GM23248 (cell line): ENCODE results near the gene NEBL. TPM values are rescaled to one million over a fixed set of nuclear protein-coding genes. Genes with fewer than 3 reads are reported as not detected.
A peak's percentile ranks its signal among the peaks of the same experiment; 100 is the strongest.

ENCODE experiments used
- DNase-seq: peaks from one replicate; pipeline ENCODE4 v3.0.0-alpha.2; 2015
- H2AFZ ChIP-seq: fragments of 200-600 bp; sonication (generic); 2 replicates; pipeline ENCODE4 v1.6.1; 2016; ENCODE audit warnings: antibody characterized with exemption
- H3F3A ChIP-seq: fragments of 200-600 bp; sonication (generic); 2 replicates; pipeline ENCODE4 v1.6.1; 2016; ENCODE audit warnings: mild to moderate bottlenecking, antibody characterized with exemption, mixed run types; ENCODE audit not compliant: insufficient read depth
- H3K27ac ChIP-seq: fragments of 200-600 bp; sonication (generic); 2 replicates; pipeline ENCODE4 v1.5.1; 2016; ENCODE audit warnings: mild to moderate bottlenecking
- H3K27me3 ChIP-seq: fragments of 200-600 bp; sonication (generic); replicated peaks from 2 replicates; pipeline ENCODE4 v1.6.1; 2016; ENCODE audit warnings: mild to moderate bottlenecking; ENCODE audit not compliant: insufficient read depth
- H3K36me3 ChIP-seq: fragments of 200-600 bp; sonication (generic); 2 replicates; pipeline ENCODE4 v1.6.1; 2016; ENCODE audit warnings: low read depth, mild to moderate bottlenecking
- H3K4me1 ChIP-seq: fragments of 200-600 bp; sonication (generic); 2 replicates; pipeline ENCODE4 v1.6.1; 2016; ENCODE audit warnings: mild to moderate bottlenecking; ENCODE audit not compliant: insufficient read depth
- H3K4me2 ChIP-seq: fragments of 200-600 bp; sonication (generic); one replicate; pipeline ENCODE4 v1.6.1; 2016; ENCODE audit warnings: mild to moderate bottlenecking; ENCODE audit not compliant: unreplicated experiment
- H3K4me3 ChIP-seq: fragments of 200-600 bp; sonication (generic); 2 replicates; pipeline ENCODE4 v1.5.1; 2016; ENCODE audit warnings: mild to moderate bottlenecking
- H3K79me2 ChIP-seq: fragments of 200-600 bp; sonication (generic); 2 replicates; pipeline ENCODE4 v1.6.1; 2016; ENCODE audit warnings: mild to moderate bottlenecking; ENCODE audit not compliant: insufficient read depth
- H3K9ac ChIP-seq: fragments of 200-600 bp; sonication (generic); 2 replicates; pipeline ENCODE4 v1.6.1; 2016; ENCODE audit warnings: mild to moderate bottlenecking
- H3K9me2 ChIP-seq: fragments of 200-600 bp; sonication (generic); 2 replicates; pipeline ENCODE4 v1.6.1; 2016; ENCODE audit warnings: mixed run types, mild to moderate bottlenecking, moderate library complexity; ENCODE audit not compliant: insufficient read depth
- H3K9me3 ChIP-seq: fragments of 200-600 bp; sonication (generic); one replicate; pipeline ENCODE4 v1.6.1; 2017; ENCODE audit warnings: low read depth
- H4K20me1 ChIP-seq: fragments of 200-600 bp; sonication (generic); 2 replicates; pipeline ENCODE4 v1.6.0; 2016; ENCODE audit not compliant: insufficient read depth
- EZH2 ChIP-seq: fragments of 200-600 bp; sonication (generic); IDR thresholded peaks from 2 replicates; pipeline ENCODE4 v1.6.1; 2018; ENCODE audit warnings: antibody characterized with exemption, mild to moderate bottlenecking; ENCODE audit not compliant: insufficient read depth, poor library complexity, severe bottlenecking
- EZH2phosphoT487 ChIP-seq: fragments of 200-600 bp; sonication (generic); IDR thresholded peaks from 2 replicates; pipeline ENCODE4 v1.6.1; 2018; ENCODE audit warnings: antibody characterized with exemption, moderate library complexity, mild to moderate bottlenecking, low read depth; ENCODE audit not compliant: insufficient read depth
- WGBS, 2 experiments: methylation state at CpG; one replicate each; pipeline ENCODE4 v1.1.6; 2015 to 2017; ENCODE audit warnings: low lambda C conversion rate in 2 of 2, low coverage in 1 of 2; ENCODE audit errors: missing lambda C conversion rate in 2 of 2; 5-methylcytosine and 5-hydroxymethylcytosine counted together
- in situ Hi-C: fragments of 300-500 bp; cut with MboI; formaldehyde crosslinking; loops from 2 replicates; pipeline ENCODE4 v1.15.0; 2020
- polyA plus RNA-seq: library from polyadenylated mRNA; unstranded; fragments of >200 nt; fragmentation: Nextera tagmentation; extraction: Ambion mirVana; gene quantifications from 2 replicates; pipeline ENCODE4 v1.2.1, GENCODE V29; 2016
- total RNA-seq: library from RNA; depleted of rRNA; stranded (reverse); fragments of >200 nt; shearing (Covaris generic); gene quantifications from 2 replicates; pipeline ENCODE4 v1.2.3, GENCODE V29; 2014

NEBL gene
- total and polyA plus RNA-seq, 2 experiments from 2014 or later: not detected

DNA sequence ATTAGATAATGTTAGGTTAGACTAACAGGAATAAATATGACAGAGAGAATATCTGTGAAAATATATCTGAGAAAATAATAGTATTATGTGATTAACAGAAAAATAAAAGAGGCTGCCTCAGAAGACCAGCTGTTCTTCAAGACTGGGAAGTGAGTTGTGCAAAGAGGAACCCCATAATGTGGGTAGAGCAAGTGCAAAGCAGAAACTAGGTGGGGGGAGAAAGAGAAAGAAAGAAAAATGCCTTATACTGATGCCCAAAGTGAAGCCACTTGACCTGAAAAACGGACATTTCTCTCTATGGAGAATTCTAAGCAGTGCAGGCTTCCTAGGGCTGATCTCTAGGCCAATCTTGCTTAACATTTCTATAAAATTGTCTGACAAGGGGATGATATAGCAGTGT is 3.8 kb downstream of the NEBL start:
- TF ChIP-seq EZH2phosphoT487 (no peak), EZH2 (no peak)
- Histone ChIP-seq H3K27me3 (peaks cover 3% of the 10 kb centered on the region; the same call in 1 of the 2 replicates), H4K20me1 (no peaks in the 10 kb centered on the region), H3K9me3 (no peaks in the 10 kb centered on the region), H3K36me3 (no peaks in the 10 kb centered on the region), H3F3A (no peaks in the 10 kb centered on the region), H3K4me2 (no peak overlapping the region), H3K79me2 (no peaks in the 10 kb centered on the region), H3K4me3 (no peak overlapping the region), H3K9ac (no peak overlapping the region), H3K9me2 (no peaks in the 10 kb centered on the region), H2AFZ (no peak overlapping the region), H3K4me1 (0 out of 2 replicates have a peak, but pooled peaks cover 8% of the 10 kb centered on the region), H3K27ac (no peak overlapping the region)
- WGBS, 2 experiments: 31 to 33% methylated on average over 1 of the region's 1 CpG
- in situ Hi-C loops: no loop called here
- DNase-seq: no peak

GRCh38 chr10:20892796-20893195 is 4.3 kb downstream of the NEBL start:
- Histone ChIP-seq H3K9ac (no peak overlapping the region), H3K27me3 (peaks cover 7% of the 10 kb centered on the region; the same call in 1 of the 2 replicates), H2AFZ (no peak overlapping the region), H3F3A (no peaks in the 10 kb centered on the region), H3K36me3 (no peaks in the 10 kb centered on the region), H3K4me1 (0 out of 2 replicates have a peak, but pooled peaks cover 8% of the 10 kb centered on the region), H3K4me3 (no peak overlapping the region), H3K27ac (no peak overlapping the region), H3K4me2 (no peak overlapping the region), H3K79me2 (no peaks in the 10 kb centered on the region), H3K9me3 (no peaks in the 10 kb centered on the region), H4K20me1 (no peaks in the 10 kb centered on the region), H3K9me2 (no peaks in the 10 kb centered on the region)
- in situ Hi-C loops: no loop called here
- 48 to 61% methylated on average over 2 of the region's 2 CpGs for WGBS, 2 experiments
- no peak for TF ChIP-seq EZH2
- no peak for TF ChIP-seq EZH2phosphoT487
- DNase-seq: no peak

GRCh38 chr10:20892011-20892585 is 5.0 kb downstream of the NEBL start:
- H3K9ac ChIP-seq: no peak overlapping the region
- no peak for TF ChIP-seq EZH2
- H2AFZ ChIP-seq: no peak overlapping the region
- 0 out of 2 replicates have a peak, but pooled peaks cover 8% of the 10 kb centered on the region for H3K4me1 ChIP-seq
- no peak overlapping the region for H3K4me3 ChIP-seq
- no peak for DNase-seq
- no peaks in the 10 kb centered on the region for H4K20me1 ChIP-seq
- H3K79me2 ChIP-seq: no peaks in the 10 kb centered on the region
- H3K9me2 ChIP-seq: no peaks in the 10 kb centered on the region
- H3K4me2 ChIP-seq: no peak overlapping the region
- in situ Hi-C loops: no loop called here
- peaks cover 7% of the 10 kb centered on the region; the same call in 1 of the 2 replicates for H3K27me3 ChIP-seq
- no peaks in the 10 kb centered on the region for H3F3A ChIP-seq
- no peak overlapping the region for H3K27ac ChIP-seq
- no peaks in the 10 kb centered on the region for H3K36me3 ChIP-seq
- no peaks in the 10 kb centered on the region for H3K9me3 ChIP-seq
- WGBS, 2 experiments: 75 to 90% methylated on average over 4 of the region's 4 CpGs

GRCh38 chr10:20891338-20891714 is 5.8 kb downstream of the NEBL start:
- H3K4me2 ChIP-seq: no peak overlapping the region
- H3F3A ChIP-seq: no peaks in the 10 kb centered on the region
- H3K27ac ChIP-seq: no peak overlapping the region
- H3K79me2 ChIP-seq: no peaks in the 10 kb centered on the region
- no peak overlapping the region for H2AFZ ChIP-seq
- DNase-seq: peak; percentile 43
- no peak overlapping the region for H3K4me3 ChIP-seq
- no peaks in the 10 kb centered on the region for H3K9me3 ChIP-seq
- H3K9me2 ChIP-seq: no peaks in the 10 kb centered on the region
- 0 out of 2 replicates have a peak, but pooled peaks cover 8% of the 10 kb centered on the region for H3K4me1 ChIP-seq
- H4K20me1 ChIP-seq: no peaks in the 10 kb centered on the region
- H3K9ac ChIP-seq: no peak overlapping the region
- peaks cover 7% of the 10 kb centered on the region; the same call in 1 of the 2 replicates for H3K27me3 ChIP-seq
- H3K36me3 ChIP-seq: no peaks in the 10 kb centered on the region
- in situ Hi-C loops: no loop called here
- 6 to 7% methylated on average over 2 of the region's 2 CpGs for WGBS, 2 experiments
- TF ChIP-seq EZH2 (no peak), EZH2phosphoT487 (no peak)
